ENCODE data around the gene ZFP69B. TPM values are rescaled to one million over a fixed set of nuclear protein-coding genes. Genes with fewer than 3 reads are reported as not detected.

ZFP69B gene
- total RNA-seq (2014; rRNA removed; shearing (Covaris generic)): 3.3 and 3.4 TPM in 2 replicates
- polyA plus RNA-seq (2015; cell fraction: cytosol; rRNA removed): 1.6 and 2.0 TPM in 2 replicates
- polyA plus RNA-seq (2015; cell fraction: nucleus; rRNA removed): 2.0 and 2.8 TPM in 2 replicates

- DNase-seq (ENCODE audit: low read depth, low spot score): peak; percentile 83
- in situ Hi-C loops (cut with HindIII; ENCODE audit: low pct_unique_long_range_greater_than_20kb, low sequenced_read_pairs): no loop called here
These were observed at the start of gene ZFP69B for GRCh38 chr1:40449684-40450494. Gene ZFP69B (plus strand): TSS chr1:40450476. CDS start chr1:40450962, 486 bp downstream.

GRCh38 chr1:40401473-40402201 lies 48.6 kb upstream of the ZFP69B start:
- in situ Hi-C loops (cut with HindIII; ENCODE audit: low pct_unique_long_range_greater_than_20kb, low sequenced_read_pairs): no loop called here
- no peak for DNase-seq (ENCODE audit: low read depth, low spot score)

- peak; percentile 56 for DNase-seq (ENCODE audit: low read depth, low spot score)
These were observed 45.4 kb upstream of the ZFP69B start for GRCh38 chr1:40404670-40405462.

DNA sequence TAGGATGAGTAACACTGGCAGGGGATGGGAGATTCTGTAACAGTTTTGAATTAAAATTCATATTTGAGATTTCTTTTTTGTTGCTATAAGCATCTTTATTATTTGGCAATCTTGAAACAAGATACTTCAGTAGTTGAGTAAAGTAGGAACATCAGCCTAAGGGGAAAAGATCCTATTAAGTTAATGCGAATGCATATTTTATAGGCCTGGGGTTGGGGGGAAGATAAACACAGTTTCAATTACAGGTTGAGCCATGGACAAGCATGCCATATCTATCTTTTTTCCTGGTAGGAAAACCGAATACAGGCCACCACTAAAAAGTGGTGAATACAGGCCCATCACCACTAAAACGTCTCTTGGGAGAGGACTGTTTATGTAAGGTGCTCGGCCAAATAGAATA lies 44.5 kb upstream of the ZFP69B start:
- in situ Hi-C loops (cut with HindIII; ENCODE audit: low pct_unique_long_range_greater_than_20kb, low sequenced_read_pairs): no loop called here
- DNase-seq (ENCODE audit: low read depth, low spot score): no peak

More at GRCh38 chr1:40404670-40405462, 45.4 kb upstream of the ZFP69B start:
- in situ Hi-C loops (cut with HindIII; ENCODE audit: low pct_unique_long_range_greater_than_20kb, low sequenced_read_pairs): no loop called here

GRCh38 chr1:40407453-40407852 lies 42.8 kb upstream of the ZFP69B start:
- no peak for DNase-seq (ENCODE audit: low read depth, low spot score)
- in situ Hi-C loops (cut with HindIII; ENCODE audit: low pct_unique_long_range_greater_than_20kb, low sequenced_read_pairs): no loop called here

- no peak for DNase-seq (ENCODE audit: low read depth, low spot score)
- in situ Hi-C loops (cut with HindIII; ENCODE audit: low pct_unique_long_range_greater_than_20kb, low sequenced_read_pairs): no loop called here
These were observed 40.8 kb upstream of the ZFP69B start for GRCh38 chr1:40409467-40409866.

DNA sequence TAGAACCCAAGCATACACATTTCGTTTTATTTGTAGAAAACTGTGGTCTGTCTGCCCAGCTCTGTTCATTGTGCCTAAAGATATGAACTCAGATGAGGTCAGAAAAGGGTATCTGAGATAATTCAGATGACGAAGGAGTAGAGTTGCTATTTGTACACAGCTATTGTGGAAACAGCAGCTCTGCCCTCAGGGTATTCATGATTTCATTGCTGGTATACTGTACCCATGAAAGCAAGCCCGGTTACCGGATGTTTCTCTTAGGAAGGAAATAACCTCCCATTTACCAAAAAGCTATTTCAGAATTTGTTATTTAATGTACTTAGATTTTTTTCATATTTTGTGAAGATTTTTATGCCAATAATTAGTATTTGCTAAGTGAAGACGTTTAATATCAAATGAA lies 39.0 kb upstream of the ZFP69B start:
- peak; percentile 84 for DNase-seq (ENCODE audit: low read depth, low spot score)
- in situ Hi-C loops (cut with HindIII; ENCODE audit: low pct_unique_long_range_greater_than_20kb, low sequenced_read_pairs): no loop called here

- DNase-seq (ENCODE audit: low read depth, low spot score): no peak
- in situ Hi-C loops (cut with HindIII; ENCODE audit: low pct_unique_long_range_greater_than_20kb, low sequenced_read_pairs): no loop called here
These were observed 38.4 kb upstream of the ZFP69B start for GRCh38 chr1:40411843-40412242.

GRCh38 chr1:40413527-40414252 lies 36.6 kb upstream of the ZFP69B start:
- in situ Hi-C loops (cut with HindIII; ENCODE audit: low pct_unique_long_range_greater_than_20kb, low sequenced_read_pairs): no loop called here

GRCh38 chr1:40414331-40414730 lies 35.9 kb upstream of the ZFP69B start:
- in situ Hi-C loops (cut with HindIII; ENCODE audit: low pct_unique_long_range_greater_than_20kb, low sequenced_read_pairs): no loop called here
- no peak for DNase-seq (ENCODE audit: low read depth, low spot score)

More at GRCh38 chr1:40413527-40414252, 36.6 kb upstream of the ZFP69B start:
- no peak for DNase-seq (ENCODE audit: low read depth, low spot score)

DNA sequence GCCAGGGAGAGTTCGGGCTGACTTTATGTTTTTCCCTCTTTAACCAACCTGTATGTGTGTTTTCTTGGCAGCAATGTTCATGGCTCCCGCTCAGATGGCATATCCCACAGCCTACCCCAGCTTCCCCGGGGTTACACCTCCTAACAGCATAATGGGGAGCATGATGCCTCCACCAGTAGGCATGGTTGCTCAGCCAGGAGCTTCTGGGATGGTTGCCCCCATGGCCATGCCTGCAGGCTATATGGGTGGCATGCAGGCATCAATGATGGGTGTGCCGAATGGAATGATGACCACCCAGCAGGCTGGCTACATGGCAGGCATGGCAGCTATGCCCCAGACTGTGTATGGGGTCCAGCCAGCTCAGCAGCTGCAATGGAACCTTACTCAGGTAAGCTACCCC lies 33.6 kb upstream of the ZFP69B start:
- in situ Hi-C loops (cut with HindIII; ENCODE audit: low pct_unique_long_range_greater_than_20kb, low sequenced_read_pairs): no loop called here
- no peak for DNase-seq (ENCODE audit: low read depth, low spot score)

- in situ Hi-C loops (cut with HindIII; ENCODE audit: low pct_unique_long_range_greater_than_20kb, low sequenced_read_pairs): no loop called here
- peak; percentile 2 for DNase-seq (ENCODE audit: low read depth, low spot score)
These were observed 28.6 kb upstream of the ZFP69B start for GRCh38 chr1:40421431-40422384.

DNA sequence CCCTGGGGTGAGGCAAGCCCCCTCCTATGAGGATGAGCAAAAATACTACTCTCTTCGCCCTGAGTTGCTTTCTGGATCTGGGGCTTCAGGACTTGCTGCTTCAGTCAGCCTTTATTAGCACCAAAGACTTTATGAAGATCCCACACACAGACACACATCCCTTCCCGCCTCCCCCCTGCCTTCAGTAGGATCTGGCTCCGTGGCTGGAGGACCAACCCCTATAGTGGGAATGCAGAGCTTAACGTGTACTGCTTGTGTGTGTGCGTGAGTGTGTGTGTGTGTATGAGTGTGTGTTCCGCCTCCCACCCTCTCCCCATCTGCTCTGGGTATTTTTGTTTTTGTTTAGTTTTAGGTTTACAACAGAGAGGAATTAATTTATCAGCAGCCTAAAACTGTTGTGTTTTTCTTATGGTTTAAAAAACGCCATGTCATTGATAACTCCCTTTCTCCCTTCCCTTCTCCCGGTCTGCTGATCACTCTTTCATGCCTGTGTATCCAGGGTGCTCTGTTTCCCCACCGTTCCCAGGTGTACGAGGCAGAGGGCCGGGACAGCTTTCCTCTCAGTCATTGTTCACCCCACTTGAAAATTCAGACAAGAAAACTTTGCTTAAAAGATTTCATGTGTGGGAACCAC lies 27.5 kb upstream of the ZFP69B start:
- no peak for DNase-seq (ENCODE audit: low read depth, low spot score)
- in situ Hi-C loops (cut with HindIII; ENCODE audit: low pct_unique_long_range_greater_than_20kb, low sequenced_read_pairs): no loop called here

DNA sequence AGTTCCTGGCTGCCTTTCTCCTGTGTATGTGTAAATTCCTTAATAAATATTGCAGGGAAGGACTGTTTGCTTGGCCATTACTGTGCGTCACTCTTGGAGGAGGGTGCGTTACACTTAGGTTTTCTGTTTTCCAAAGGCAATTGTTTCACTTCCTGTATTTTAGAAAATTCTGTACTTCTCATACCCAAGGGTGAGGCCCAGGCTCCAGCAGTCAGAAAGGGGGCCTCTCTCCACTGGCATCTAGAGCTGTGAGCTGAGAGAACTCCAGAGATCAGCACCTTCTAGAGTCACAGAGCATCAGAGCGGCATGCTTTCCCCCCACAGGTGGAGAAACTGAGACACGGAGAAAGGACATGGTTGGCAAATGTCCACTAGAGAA lies 27.0 kb upstream of the ZFP69B start:
- DNase-seq (ENCODE audit: low read depth, low spot score): no peak
- in situ Hi-C loops (cut with HindIII; ENCODE audit: low pct_unique_long_range_greater_than_20kb, low sequenced_read_pairs): no loop called here

DNA sequence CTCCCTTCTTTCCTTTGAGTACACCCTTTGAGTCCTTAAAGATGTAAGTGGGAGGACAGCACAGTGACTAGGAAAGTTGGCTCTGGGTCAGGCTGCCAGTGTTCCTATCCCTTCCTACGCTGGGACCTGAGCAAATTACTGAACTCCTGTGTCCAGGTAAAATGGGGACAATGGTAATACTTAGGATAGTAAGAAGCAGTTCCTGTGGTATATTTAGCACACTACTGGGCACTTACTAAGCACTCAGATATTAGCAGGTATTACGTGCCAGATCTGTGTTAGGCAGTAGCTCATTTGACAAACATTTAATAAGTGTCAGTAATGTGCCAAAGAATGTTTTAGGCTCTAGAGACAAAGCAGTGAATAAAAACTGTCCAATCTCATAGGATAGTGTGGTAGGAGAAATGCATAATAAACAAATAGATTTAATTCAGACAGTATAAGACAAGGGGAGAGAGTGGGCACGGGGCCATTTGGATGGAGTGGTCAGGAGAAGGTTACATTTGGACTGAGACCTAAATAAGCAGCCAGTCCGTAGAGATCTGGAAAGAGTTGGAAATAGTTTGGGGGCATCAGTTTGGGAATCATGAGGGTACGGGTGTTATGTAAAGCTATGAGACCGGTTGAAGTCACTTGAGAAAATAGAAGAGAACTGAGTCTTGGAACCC lies 26.2 kb upstream of the ZFP69B start:
- DNase-seq (ENCODE audit: low read depth, low spot score): no peak
- in situ Hi-C loops (cut with HindIII; ENCODE audit: low pct_unique_long_range_greater_than_20kb, low sequenced_read_pairs): no loop called here

All from SK-MEL-5 (cell line).